Ovary (tissue), 9 donors: Measurements from ENCODE around the gene NUSAP1. TPM values are rescaled to one million over a fixed set of nuclear protein-coding genes. Genes with fewer than 3 reads are reported as not detected.

Source experiments
- DNase-seq, 5 donors: peaks; one replicate each; pipeline ENCODE4 v3.0.0-alpha.2; 2019 to 2020
- H3K27ac ChIP-seq, 2 donors: fragments of 200-600 bp; one replicate each; pipeline versions ENCODE4 v1.5.1 to v1.8.0; 2019 to 2022
- H3K27me3 ChIP-seq: fragments of 200-600 bp; one replicate; pipeline ENCODE4 v1.8.0; 2022
- H3K36me3 ChIP-seq: fragments of 200-600 bp; sonication (generic); one replicate; pipeline ENCODE4 v1.5.1; 2019
- H3K4me1 ChIP-seq: one replicate; pipeline ENCODE4 v1.8.1; 2013; ENCODE audit warnings: mild to moderate bottlenecking, moderate library complexity; ENCODE audit not compliant: insufficient read depth
- H3K4me3 ChIP-seq: fragments of 200-600 bp; sonication (generic); one replicate; pipeline ENCODE4 v1.5.1; 2017
- H3K9me3 ChIP-seq, 2 donors: fragments of 200-600 bp in 1 of 2; sonication (generic) in 1 of 2; one replicate each; pipeline versions ENCODE4 v1.5.1 to v1.8.1; 2013 to 2019; ENCODE audit warnings: mild to moderate bottlenecking in 1 of 2, moderate library complexity in 1 of 2
- CTCF ChIP-seq, 3 donors: fragments of 450-650 bp in 2 of 3; fragments of 200-600 bp in 1 of 3; IDR thresholded peaks; one replicate each; pipeline versions ENCODE4 v1.5.1 to v1.8.0; 2016 to 2022; ENCODE audit warnings: antibody characterized with exemption in 3 of 3, mild to moderate bottlenecking in 1 of 3
- EP300 ChIP-seq: sonication (generic); formaldehyde crosslinking; IDR thresholded peaks from one replicate; pipeline ENCODE4 v1.6.1; 2017; ENCODE audit warnings: antibody characterized with exemption
- POLR2A ChIP-seq: fragments of 450-650 bp; IDR thresholded peaks from one replicate; pipeline ENCODE4 v1.6.1; 2017; ENCODE audit warnings: antibody characterized with exemption, mild to moderate bottlenecking, moderate library complexity
- WGBS, 3 donors: extraction: QIAGEN DNeasy Blood & Tissue Kit in 1 of 3; methylation state at CpG; one replicate each; pipeline versions ENCODE4 v1.1.5 to v1.1.7; 2013 to 2017; 5-methylcytosine and 5-hydroxymethylcytosine counted together
- intact Hi-C, 4 donors: fragments of 100-400 bp; cut with DNase I; formaldehyde crosslinking; loops; one replicate each; pipeline versions ENCODE4 v1.11.0 to v1.15.1; 2022 to 2023
- polyA plus RNA-seq, 2 donors: library from polyadenylated mRNA; stranded (reverse); fragments of 200-250 nt in 1 of 2; fragments of 350-450 nt in 1 of 2; fragmentation: Illumina TruSeq in 1 of 2; extraction: RNeasy Lipid Tissue Mini Kit (QIAGEN cat#74804) in 1 of 2; gene quantifications; one replicate each; pipeline ENCODE4 v1.2.3, GENCODE V29; 2013 to 2014
- total RNA-seq, 7 donors: library from RNA; depleted of rRNA in 2 of 7; stranded (reverse); fragments of >200 nt in 2 of 7; fragmentation: NEBNext Ultra II Directional in 3 of 7; extraction: Animal tissue kit (Norgen Biotek cat#: 25700) in 3 of 7; gene quantifications; one replicate each; pipeline versions ENCODE4 v1.1.0 to v1.2.4, GENCODE V29; 2016 to 2023
- donor health status: DM: no; HTN: no; CAD: no; lungs with moderate emphysema.
- donor health status: DM: no; HTN: no; CAD: no.
- donor health status: Bipolar disorder and iron deficiency.
- donor health status: DM: yes; HTN: yes; CAD: no.
- donor health status: DM: no; HTN: no; CAD: no.
- donor health status: DM: yes; HTN: yes; CAD: no.

NUSAP1 gene
- total and polyA plus RNA-seq, 9 donors, result 2.2 to 14.8 (median 5.8) TPM

GRCh38 chr15:41331833-41332193 lies 868 bp upstream of the NUSAP1 start:
- TF ChIP-seq POLR2A, result no peak
- TF ChIP-seq CTCF (IDR thresholded peaks at IDR 0.05), result peak in 1 of 3 donors; percentile 77
- DNase-seq, result peak in 1 of 5 donors; percentile 66
- Histone ChIP-seq H3K4me1 (peaks cover 3% of the 10 kb centered on the region), H3K9me3 (no peaks in the 10 kb centered on the region), H3K36me3 (no peaks in the 10 kb centered on the region), H3K27me3 (no peaks in the 10 kb centered on the region), H3K27ac (peak overlapping the region in 1 of 2 donors; percentile 9), H3K4me3 (peak overlapping the region; percentile 74)
- WGBS, 3 donors, result 2 to 4% (median 2%) methylated on average over 14 of the region's 14 CpGs
- intact Hi-C loops, result loop anchor here in 1 of 4 donors (5.0 kb wide), 1 partner anchor 430 kb away; no protein-coding TSS in a partner anchor

GRCh38 chr15:41333026-41333562 lies 413 bp downstream of the NUSAP1 start:
- Histone ChIP-seq H3K36me3 (no peaks in the 10 kb centered on the region), H3K4me3 (peak overlapping the region; percentile 74), H3K4me1 (peaks cover 3% of the 10 kb centered on the region), H3K27me3 (no peaks in the 10 kb centered on the region), H3K9me3 (no peaks in the 10 kb centered on the region), H3K27ac (peak overlapping the region; percentile 12 to 56)
- TF ChIP-seq EP300, result no peak
- TF ChIP-seq CTCF (IDR thresholded peaks at IDR 0.05), result no peak
- TF ChIP-seq POLR2A, result no peak
- no peak for DNase-seq
- intact Hi-C loops, result loop anchor here in 1 of 4 donors (5.0 kb wide), 1 partner anchor 431 kb away; no protein-coding TSS in a partner anchor
- WGBS, 3 donors, result 0% methylated on average over 25 to 26 of the region's 26 CpGs

- Histone ChIP-seq H3K4me1 (peaks cover 3% of the 10 kb centered on the region), H3K36me3 (no peaks in the 10 kb centered on the region), H3K4me3 (no peak overlapping the region), H3K27ac (no peak overlapping the region), H3K9me3 (no peaks in the 10 kb centered on the region), H3K27me3 (no peaks in the 10 kb centered on the region)
- no peak for DNase-seq
- intact Hi-C loops, result loop anchor here in 1 of 4 donors (5.0 kb wide), 1 partner anchor 432 kb away; no protein-coding TSS in a partner anchor
- TF ChIP-seq EP300 (no peak), CTCF (IDR thresholded peaks at IDR 0.05) (no peak), POLR2A (no peak)
- 82 to 90% (median 89%) methylated on average over 12 of the region's 12 CpGs for WGBS, 3 donors
Measured at GRCh38 chr15:41334293-41335120, 1.8 kb downstream of the NUSAP1 start.

GRCh38 chr15:41336549-41336948 lies 3.9 kb downstream of the NUSAP1 start:
- Histone ChIP-seq H3K27me3 (no peaks in the 10 kb centered on the region), H3K36me3 (no peaks in the 10 kb centered on the region), H3K4me3 (no peak overlapping the region), H3K9me3 (no peaks in the 10 kb centered on the region), H3K27ac (no peak overlapping the region), H3K4me1 (peaks cover 3% of the 10 kb centered on the region)
- DNase-seq, result no peak
- WGBS, 3 donors, result 89 to 94% (median 92%) methylated on average over 4 of the region's 4 CpGs
- intact Hi-C loops, result no loop called here
- TF ChIP-seq POLR2A, result no peak
- TF ChIP-seq CTCF (IDR thresholded peaks at IDR 0.05), result no peak
- TF ChIP-seq EP300, result no peak
